WI38 (cell line): ENCODE data around the gene PIP5K1C.

Source experiments
- H3K4me3 ChIP-seq: 2 replicates; pipeline ENCODE4 v1.5.1; 2011; ENCODE audit warnings: low read depth, mild to moderate bottlenecking, control low read depth, low read length
- TF ChIP-seq, protein P1 (sequence below): IDR thresholded peaks from 2 replicates; pipeline ENCODE4 v1.5.1; 2012; ENCODE audit warnings: low read depth, mild to moderate bottlenecking, control low read depth, low read length

PIP5K1C gene

DNA sequence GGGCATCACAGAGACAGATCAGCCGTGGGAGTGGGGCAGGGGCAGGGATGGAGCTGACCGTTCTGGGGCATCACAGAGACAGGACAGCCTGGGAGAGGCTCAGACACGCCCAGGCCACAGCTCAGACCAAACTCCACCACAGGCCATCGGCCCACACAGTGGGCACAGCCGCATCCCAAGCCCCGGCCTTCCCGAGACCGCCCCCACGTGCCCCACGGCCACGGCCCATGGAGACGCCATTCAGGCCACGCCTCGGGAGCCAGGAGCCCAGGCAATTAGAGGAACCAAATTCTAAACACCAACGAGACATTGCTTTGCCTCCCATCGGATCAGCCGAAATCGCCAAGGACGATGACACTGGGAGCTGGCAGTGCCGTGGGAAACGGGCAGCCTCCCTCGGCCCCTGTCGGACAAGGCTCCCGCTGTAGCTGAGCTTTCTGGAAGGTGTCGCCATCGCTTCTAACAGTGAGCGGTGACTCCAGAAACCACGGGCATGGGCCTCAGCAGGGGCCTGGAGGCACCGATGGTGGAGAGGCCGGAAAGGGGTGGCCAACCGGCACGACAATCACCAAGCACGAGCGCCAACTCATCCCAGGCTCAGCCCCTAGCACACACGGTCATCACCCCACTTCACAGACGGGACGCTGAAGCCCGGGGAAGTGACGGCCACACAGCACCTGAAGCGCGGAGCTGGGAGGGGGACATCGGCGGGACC, 2.4 kb downstream of the PIP5K1C start:
- no peak overlapping the region for H3K4me3 ChIP-seq
- TF ChIP-seq, protein P1, sequence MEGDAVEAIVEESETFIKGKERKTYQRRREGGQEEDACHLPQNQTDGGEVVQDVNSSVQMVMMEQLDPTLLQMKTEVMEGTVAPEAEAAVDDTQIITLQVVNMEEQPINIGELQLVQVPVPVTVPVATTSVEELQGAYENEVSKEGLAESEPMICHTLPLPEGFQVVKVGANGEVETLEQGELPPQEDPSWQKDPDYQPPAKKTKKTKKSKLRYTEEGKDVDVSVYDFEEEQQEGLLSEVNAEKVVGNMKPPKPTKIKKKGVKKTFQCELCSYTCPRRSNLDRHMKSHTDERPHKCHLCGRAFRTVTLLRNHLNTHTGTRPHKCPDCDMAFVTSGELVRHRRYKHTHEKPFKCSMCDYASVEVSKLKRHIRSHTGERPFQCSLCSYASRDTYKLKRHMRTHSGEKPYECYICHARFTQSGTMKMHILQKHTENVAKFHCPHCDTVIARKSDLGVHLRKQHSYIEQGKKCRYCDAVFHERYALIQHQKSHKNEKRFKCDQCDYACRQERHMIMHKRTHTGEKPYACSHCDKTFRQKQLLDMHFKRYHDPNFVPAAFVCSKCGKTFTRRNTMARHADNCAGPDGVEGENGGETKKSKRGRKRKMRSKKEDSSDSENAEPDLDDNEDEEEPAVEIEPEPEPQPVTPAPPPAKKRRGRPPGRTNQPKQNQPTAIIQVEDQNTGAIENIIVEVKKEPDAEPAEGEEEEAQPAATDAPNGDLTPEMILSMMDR, result no peak

DNA sequence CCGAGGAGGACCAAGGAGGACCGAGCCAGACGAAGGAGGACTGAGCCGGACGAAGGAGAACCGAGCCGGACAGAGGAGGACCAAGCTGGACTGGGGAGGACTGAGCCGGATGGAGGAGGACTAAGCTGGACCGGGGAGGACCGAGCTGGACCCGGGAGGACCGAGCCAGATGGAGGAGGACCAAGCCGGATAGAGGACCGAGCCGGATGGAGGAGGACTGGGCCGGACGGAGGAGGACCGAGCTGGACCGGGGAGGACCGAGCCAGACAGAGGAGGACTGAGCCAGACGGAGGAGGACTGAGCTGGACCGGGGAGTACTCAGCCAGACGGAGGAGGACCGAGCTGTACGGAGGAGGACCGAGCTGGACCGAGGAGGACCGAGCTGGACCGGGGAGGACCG, 3.2 kb downstream of the PIP5K1C start:
- TF ChIP-seq, protein P1, result no peak
- H3K4me3 ChIP-seq, result no peak overlapping the region

- TF ChIP-seq, protein P1, result no peak
- H3K4me3 ChIP-seq, result no peak overlapping the region
These were observed 3.6 kb downstream of the PIP5K1C start for GRCh38 chr19:3696660-3696995.

- no peak overlapping the region for H3K4me3 ChIP-seq
- TF ChIP-seq, protein P1, result no peak
These were observed 4.1 kb downstream of the PIP5K1C start for GRCh38 chr19:3695986-3696659.

DNA sequence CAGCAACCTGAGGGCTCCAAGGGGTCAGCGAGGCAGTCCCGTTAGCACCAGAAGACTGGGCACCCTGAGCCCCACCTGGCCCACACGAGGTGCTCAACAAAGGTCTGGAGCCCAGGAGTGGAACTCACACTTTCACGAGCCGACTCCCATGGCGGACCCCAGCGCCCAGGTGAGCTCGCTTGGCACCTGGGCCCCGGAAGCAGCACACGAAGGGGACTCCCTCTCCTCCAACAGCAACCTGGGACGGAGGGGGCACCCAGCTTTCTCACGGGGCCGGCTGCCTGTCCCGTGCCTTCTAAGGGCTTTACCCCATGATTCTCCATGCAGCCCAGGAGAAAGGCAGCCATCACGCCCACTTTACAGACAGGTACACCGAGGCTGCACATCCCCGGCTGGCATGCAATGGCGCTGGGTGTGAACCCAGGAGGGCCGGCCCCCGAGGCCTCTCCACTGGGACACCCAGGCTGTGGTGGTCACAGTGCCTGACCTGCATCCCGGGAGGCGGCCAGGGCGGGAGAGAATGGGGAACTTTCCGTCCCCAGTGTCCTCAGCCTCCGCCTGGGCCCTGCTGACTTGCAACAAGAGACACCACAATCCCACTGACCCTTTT, 5.0 kb downstream of the PIP5K1C start:
- H3K4me3 ChIP-seq, result no peak overlapping the region
- TF ChIP-seq, protein P1, result no peak

- TF ChIP-seq, protein P1, result no peak
- H3K4me3 ChIP-seq, result no peak overlapping the region
These were observed 5.7 kb downstream of the PIP5K1C start for GRCh38 chr19:3694361-3695123.
